ENCODE results near the gene SOX6. TPM values are rescaled to one million over a fixed set of nuclear protein-coding genes. Genes with fewer than 3 reads are reported as not detected.

The SOX6 gene
- total RNA-seq, 1 donor from 2014 or later, result 1.6 TPM

- Histone ChIP-seq H3K4me3 (no peak overlapping the region), H3K27me3 (no peaks in the 10 kb centered on the region), H3K36me3 (no peaks in the 10 kb centered on the region), H3K27ac (no peak overlapping the region), H3K4me1 (no peaks in the 10 kb centered on the region), H3K9me3 (no peaks in the 10 kb centered on the region)
- DNase-seq (ENCODE audit: low spot score in 2 of 2), result no peak
- TF ChIP-seq CTCF (IDR thresholded peaks at IDR 0.05), result no peak
- intact Hi-C loops (cut with DNase I), result no loop called here
These were observed 94.3 kb downstream of the SOX6 start for GRCh38 chr11:16261836-16262644.

- Histone ChIP-seq H3K27me3 (no peaks in the 10 kb centered on the region), H3K36me3 (no peaks in the 10 kb centered on the region), H3K27ac (no peak overlapping the region), H3K4me3 (no peak overlapping the region), H3K4me1 (no peaks in the 10 kb centered on the region), H3K9me3 (no peaks in the 10 kb centered on the region)
- intact Hi-C loops (cut with DNase I), result no loop called here
- no peak for DNase-seq (ENCODE audit: low spot score in 2 of 2)
- TF ChIP-seq CTCF (IDR thresholded peaks at IDR 0.05), result no peak
These were observed 104.0 kb downstream of the SOX6 start for GRCh38 chr11:16252373-16252772.

- intact Hi-C loops (cut with DNase I), result no loop called here
- H3K27ac ChIP-seq, result no peak overlapping the region
- no peaks in the 10 kb centered on the region for H3K27me3 ChIP-seq
- no peaks in the 10 kb centered on the region for H3K36me3 ChIP-seq
- DNase-seq (ENCODE audit: low spot score in 2 of 2), result no peak
- H3K4me1 ChIP-seq, result no peaks in the 10 kb centered on the region
- no peak overlapping the region for H3K4me3 ChIP-seq
- no peak for TF ChIP-seq CTCF (IDR thresholded peaks at IDR 0.05)
- H3K9me3 ChIP-seq, result no peaks in the 10 kb centered on the region
These were observed 108.1 kb downstream of the SOX6 start for GRCh38 chr11:16248248-16248647.

GRCh38 chr11:16242806-16243205, 113.5 kb downstream of the SOX6 start:
- TF ChIP-seq CTCF (IDR thresholded peaks at IDR 0.05), result no peak
- Histone ChIP-seq H3K9me3 (no peaks in the 10 kb centered on the region), H3K4me1 (no peaks in the 10 kb centered on the region), H3K27me3 (no peaks in the 10 kb centered on the region), H3K27ac (no peak overlapping the region), H3K36me3 (no peaks in the 10 kb centered on the region), H3K4me3 (no peak overlapping the region)
- intact Hi-C loops (cut with DNase I), result no loop called here
- no peak for DNase-seq (ENCODE audit: low spot score in 2 of 2)

GRCh38 chr11:16240687-16241086, 115.7 kb downstream of the SOX6 start:
- Histone ChIP-seq H3K27me3 (no peaks in the 10 kb centered on the region), H3K4me3 (no peak overlapping the region), H3K36me3 (no peaks in the 10 kb centered on the region), H3K9me3 (no peaks in the 10 kb centered on the region), H3K4me1 (no peaks in the 10 kb centered on the region), H3K27ac (no peak overlapping the region)
- intact Hi-C loops (cut with DNase I), result no loop called here
- DNase-seq (ENCODE audit: low spot score in 2 of 2), result no peak
- no peak for TF ChIP-seq CTCF (IDR thresholded peaks at IDR 0.05)

All from ascending aorta (tissue), 2 donors.